ENCODE data around the gene MACF1.
"Not testable (repeated sequence)": the region's sequence is repeated elsewhere in the genome, so short reads cannot be mapped to it uniquely, and the experiment has no call there.

MACF1 gene

DNA sequence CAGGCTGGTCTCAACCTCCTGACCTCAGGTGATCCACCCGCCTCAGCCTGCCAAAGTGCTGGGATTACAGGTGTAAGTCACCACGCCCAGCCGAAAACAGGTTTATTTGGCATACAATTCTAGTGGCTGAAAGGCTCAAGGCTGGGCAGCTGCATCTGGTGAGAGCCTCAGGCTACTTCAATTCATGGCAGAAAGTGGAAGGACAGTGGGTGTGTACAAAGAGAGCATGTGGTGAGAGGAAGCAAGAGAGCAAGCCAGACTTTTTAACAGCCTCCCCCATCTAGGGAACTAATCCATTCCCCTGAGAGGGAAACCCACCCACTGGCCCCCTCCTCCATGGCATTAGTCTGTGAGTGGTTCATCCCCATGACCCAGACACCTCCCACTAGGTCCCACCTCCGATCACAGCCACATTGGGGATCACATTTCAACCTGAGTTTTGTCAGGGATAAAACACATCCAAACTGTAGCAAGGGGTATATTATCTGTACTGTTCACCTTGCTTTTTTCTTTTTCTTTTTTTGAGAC, 296.4 kb downstream of the MACF1 start:
- Histone ChIP-seq H4K20me1 (ENCODE audit: insufficient read depth) (no peaks in the 10 kb centered on the region), H3K36me3 (ENCODE audit: insufficient read depth) (no peaks in the 10 kb centered on the region), H3K4me1 (ENCODE audit: low read depth, poor library complexity, severe bottlenecking) (no peaks in the 10 kb centered on the region), H3K9ac (no peak overlapping the region), H3K27me3 (ENCODE audit: insufficient read depth, low read depth) (no peaks in the 10 kb centered on the region), H3K27ac (no peak overlapping the region), H2AFZ (ENCODE audit: low read depth) (no peak overlapping the region), H3K79me2 (ENCODE audit: insufficient read depth, low read depth) (no peaks in the 10 kb centered on the region), H3K4me3 (IDR thresholded peaks at IDR 0.05; ENCODE audit: insufficient read depth, low read depth, low read length) (no peak overlapping the region), H3K4me2 (no peak overlapping the region)
- TF ChIP-seq, protein P1, sequence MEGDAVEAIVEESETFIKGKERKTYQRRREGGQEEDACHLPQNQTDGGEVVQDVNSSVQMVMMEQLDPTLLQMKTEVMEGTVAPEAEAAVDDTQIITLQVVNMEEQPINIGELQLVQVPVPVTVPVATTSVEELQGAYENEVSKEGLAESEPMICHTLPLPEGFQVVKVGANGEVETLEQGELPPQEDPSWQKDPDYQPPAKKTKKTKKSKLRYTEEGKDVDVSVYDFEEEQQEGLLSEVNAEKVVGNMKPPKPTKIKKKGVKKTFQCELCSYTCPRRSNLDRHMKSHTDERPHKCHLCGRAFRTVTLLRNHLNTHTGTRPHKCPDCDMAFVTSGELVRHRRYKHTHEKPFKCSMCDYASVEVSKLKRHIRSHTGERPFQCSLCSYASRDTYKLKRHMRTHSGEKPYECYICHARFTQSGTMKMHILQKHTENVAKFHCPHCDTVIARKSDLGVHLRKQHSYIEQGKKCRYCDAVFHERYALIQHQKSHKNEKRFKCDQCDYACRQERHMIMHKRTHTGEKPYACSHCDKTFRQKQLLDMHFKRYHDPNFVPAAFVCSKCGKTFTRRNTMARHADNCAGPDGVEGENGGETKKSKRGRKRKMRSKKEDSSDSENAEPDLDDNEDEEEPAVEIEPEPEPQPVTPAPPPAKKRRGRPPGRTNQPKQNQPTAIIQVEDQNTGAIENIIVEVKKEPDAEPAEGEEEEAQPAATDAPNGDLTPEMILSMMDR (conservative IDR thresholded peaks at IDR 0.05; ENCODE audit: low read depth, low read length) = no peak

DNA sequence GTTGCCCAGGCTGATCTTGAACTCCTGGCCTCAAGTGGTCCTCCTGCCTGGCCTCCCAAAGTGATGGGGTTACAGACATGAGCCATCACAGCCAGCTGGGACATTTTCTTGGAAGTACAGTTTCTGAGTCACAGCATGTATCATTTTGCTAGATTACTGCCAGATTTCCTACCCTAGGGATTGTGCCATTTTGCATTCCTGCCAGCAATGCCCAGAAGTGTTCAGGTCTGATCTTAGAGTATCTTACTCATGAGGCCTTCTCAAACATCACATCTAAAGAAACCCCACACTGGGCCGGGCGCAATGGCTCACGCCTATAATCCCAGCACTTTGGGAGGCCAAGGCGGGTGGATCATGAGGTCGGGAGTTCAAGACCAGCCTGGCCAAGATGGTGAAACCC, 297.2 kb downstream of the MACF1 start:
- Histone ChIP-seq H3K27ac (no peak overlapping the region), H3K9ac (no peak overlapping the region), H3K79me2 (ENCODE audit: insufficient read depth, low read depth) (no peaks in the 10 kb centered on the region), H3K4me3 (IDR thresholded peaks at IDR 0.05; ENCODE audit: insufficient read depth, low read depth, low read length) (no peak overlapping the region), H3K4me1 (ENCODE audit: low read depth, poor library complexity, severe bottlenecking) (no peaks in the 10 kb centered on the region), H2AFZ (ENCODE audit: low read depth) (no peak overlapping the region), H3K4me2 (no peak overlapping the region), H4K20me1 (ENCODE audit: insufficient read depth) (no peaks in the 10 kb centered on the region), H3K36me3 (ENCODE audit: insufficient read depth) (no peaks in the 10 kb centered on the region), H3K27me3 (ENCODE audit: insufficient read depth, low read depth) (no peaks in the 10 kb centered on the region)
- TF ChIP-seq, protein P1 (conservative IDR thresholded peaks at IDR 0.05; ENCODE audit: low read depth, low read length) = no peak

DNA sequence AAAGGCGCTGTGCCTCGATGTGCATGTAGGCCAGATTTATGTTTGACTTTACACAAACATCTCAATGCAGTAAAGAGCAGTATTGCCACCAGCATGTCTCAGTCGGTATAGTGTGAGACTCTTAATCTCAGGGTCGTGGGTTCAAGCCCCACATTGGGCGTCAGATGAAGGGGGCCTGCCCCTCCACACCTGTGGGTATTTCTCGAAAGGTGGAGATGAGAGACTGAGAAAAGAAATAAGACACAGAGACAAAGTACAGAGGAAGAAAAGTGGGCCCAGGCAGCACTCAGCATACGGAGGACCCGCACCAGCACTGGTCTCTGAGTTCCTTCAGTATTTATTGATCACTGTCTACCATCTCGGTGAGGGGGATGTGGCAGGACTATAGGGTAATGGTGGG, 299.9 kb downstream of the MACF1 start:
- not testable (repeated sequence) for H2AFZ ChIP-seq (ENCODE audit: low read depth); H3K4me2 ChIP-seq; H3K27me3 ChIP-seq (ENCODE audit: insufficient read depth, low read depth); H3K36me3 ChIP-seq (ENCODE audit: insufficient read depth); H3K4me3 ChIP-seq (IDR thresholded peaks at IDR 0.05; ENCODE audit: insufficient read depth, low read depth, low read length); H4K20me1 ChIP-seq (ENCODE audit: insufficient read depth); H3K27ac ChIP-seq; H3K9ac ChIP-seq; H3K79me2 ChIP-seq (ENCODE audit: insufficient read depth, low read depth)
- peaks cover 27% of the 10 kb centered on the region for H3K4me1 ChIP-seq (ENCODE audit: low read depth, poor library complexity, severe bottlenecking)

DNA sequence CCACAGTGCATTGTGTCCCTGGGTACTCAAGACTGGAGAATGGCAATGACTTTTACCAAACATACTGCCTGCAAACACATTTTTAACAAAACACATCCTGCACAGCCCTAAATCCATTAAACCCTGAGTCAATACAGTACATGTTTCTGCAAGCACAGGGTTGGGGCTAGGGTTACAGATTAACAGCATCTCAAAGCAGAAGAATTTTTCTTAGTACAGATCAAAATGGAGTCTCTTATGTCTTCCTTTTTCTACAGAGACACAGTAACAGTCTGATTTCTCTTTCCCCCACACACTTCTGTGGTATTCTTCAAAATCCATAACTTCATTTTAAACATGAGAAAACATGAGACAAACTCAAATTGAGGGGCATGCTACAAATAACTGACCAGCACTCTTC, 300.8 kb downstream of the MACF1 start:
- no peak overlapping the region for H3K4me2 ChIP-seq
- no peak overlapping the region for H2AFZ ChIP-seq (ENCODE audit: low read depth)
- TF ChIP-seq, protein P1 (conservative IDR thresholded peaks at IDR 0.05; ENCODE audit: low read depth, low read length) = no peak
- no peak overlapping the region for H3K27ac ChIP-seq
- H3K27me3 ChIP-seq (ENCODE audit: insufficient read depth, low read depth) = no peaks in the 10 kb centered on the region
- H3K4me3 ChIP-seq (IDR thresholded peaks at IDR 0.05; ENCODE audit: insufficient read depth, low read depth, low read length) = no peak overlapping the region
- no peaks in the 10 kb centered on the region for H3K79me2 ChIP-seq (ENCODE audit: insufficient read depth, low read depth)
- no peaks in the 10 kb centered on the region for H4K20me1 ChIP-seq (ENCODE audit: insufficient read depth)
- no peak overlapping the region for H3K9ac ChIP-seq
- peaks cover 31% of the 10 kb centered on the region for H3K4me1 ChIP-seq (ENCODE audit: low read depth, poor library complexity, severe bottlenecking)
- no peaks in the 10 kb centered on the region for H3K36me3 ChIP-seq (ENCODE audit: insufficient read depth)

DNA sequence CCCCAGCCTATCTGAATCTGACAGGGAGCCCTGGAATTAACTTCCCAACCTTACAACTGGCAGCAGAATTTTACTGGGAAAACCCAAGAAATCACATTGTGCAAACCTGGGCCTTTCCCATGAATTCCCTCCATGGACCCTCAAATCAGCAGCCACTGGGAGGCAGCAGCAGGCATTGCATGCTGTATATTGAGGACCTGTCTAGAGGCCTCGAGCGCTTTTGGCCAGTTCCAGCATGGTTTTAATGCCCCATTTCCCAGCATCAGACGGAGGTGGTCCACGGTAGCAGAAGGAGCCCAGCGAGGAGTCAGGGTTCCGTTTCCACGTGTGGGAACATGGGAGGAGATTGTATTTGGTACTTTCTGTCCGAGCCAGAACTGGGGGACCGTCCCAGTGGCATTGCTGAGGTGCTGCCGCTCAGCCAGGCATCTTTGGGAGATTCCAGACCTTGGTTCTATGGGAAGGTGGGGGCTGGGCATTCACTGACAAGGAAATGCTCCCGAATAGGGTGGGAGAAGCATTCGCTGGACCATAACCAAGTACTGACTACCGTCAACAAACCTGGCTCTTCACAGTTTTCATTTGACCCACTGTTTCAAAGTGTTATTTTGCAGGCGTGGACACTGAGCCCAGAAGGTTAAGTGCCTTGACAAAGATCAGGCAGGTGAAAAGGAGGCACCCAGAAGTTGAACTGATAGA, 302.9 kb downstream of the MACF1 start:
- Histone ChIP-seq H3K9ac (no peak overlapping the region), H3K27ac (peak overlapping the region; percentile 92; the same call in 1 of the 2 replicates), H3K4me2 (peak overlapping the region; percentile 59; the same call in 1 of the 2 replicates), H3K79me2 (ENCODE audit: insufficient read depth, low read depth) (no peaks in the 10 kb centered on the region), H3K27me3 (ENCODE audit: insufficient read depth, low read depth) (no peaks in the 10 kb centered on the region), H3K36me3 (ENCODE audit: insufficient read depth) (no peaks in the 10 kb centered on the region), H3K4me1 (ENCODE audit: low read depth, poor library complexity, severe bottlenecking) (peaks cover 37% of the 10 kb centered on the region), H3K4me3 (IDR thresholded peaks at IDR 0.05; ENCODE audit: insufficient read depth, low read depth, low read length) (no peak overlapping the region), H2AFZ (ENCODE audit: low read depth) (no peak overlapping the region), H4K20me1 (ENCODE audit: insufficient read depth) (no peaks in the 10 kb centered on the region)
- TF ChIP-seq, protein P1 (conservative IDR thresholded peaks at IDR 0.05; ENCODE audit: low read depth, low read length) = no peak

Data from KMS-11 (cell line).